H1 (cell line): ENCODE measurements around the gene HEPHL1. TPM values are rescaled to one million over a fixed set of nuclear protein-coding genes. Genes with fewer than 3 reads are reported as not detected.

Experiments used
- CTCF ChIA-PET: fragments of 300-600 bp; sonication (Branson Sonifier 250); formaldehyde crosslinking; loops from one replicate; lab custom pipeline; 2021; ENCODE audit not compliant: partially characterized antibody; lab: Charles Lee
- POLR2A ChIA-PET: fragments of 300-600 bp; sonication (Branson Sonifier 250); formaldehyde crosslinking; loops from one replicate; lab custom pipeline; 2021; ENCODE audit warnings: inconsistent platforms; ENCODE audit not compliant: partially characterized antibody; lab: Charles Lee
- DNase-seq, 2 experiments: peaks; one replicate each; pipeline versions ENCODE4 v3.0.0 to v3.0.0-alpha.2; 2010 to 2022; ENCODE audit warnings: low spot score in 2 of 2, low read depth in 1 of 2, mixed read lengths in 1 of 2
- FAIRE-seq: peaks from 2 replicates; lab custom pipeline; 2011; peaks lifted over from hg19 to GRCh38; lab: Jason Lieb, UNC
- H2AFZ ChIP-seq: 2 replicates; pipeline ENCODE4 v1.8.1; 2012; ENCODE audit warnings: low read length, inconsistent platforms
- H2AK5ac ChIP-seq: 2 replicates; pipeline ENCODE4 v1.6.1; 2013; ENCODE audit warnings: low read depth, low read length
- H2BK120ac ChIP-seq: replicated peaks from 2 replicates; pipeline ENCODE3; 2013; ENCODE audit warnings: low read depth, low read length, inconsistent platforms
- H2BK12ac ChIP-seq: 2 replicates; pipeline ENCODE4 v1.6.1; 2013; ENCODE audit warnings: low read depth, low read length
- H2BK15ac ChIP-seq: 2 replicates; pipeline ENCODE4 v1.6.1; 2013; ENCODE audit warnings: low read length
- H2BK20ac ChIP-seq: 2 replicates; pipeline ENCODE4 v1.6.1; 2013; ENCODE audit warnings: low read length
- H2BK5ac ChIP-seq: 2 replicates; pipeline ENCODE4 v1.6.1; 2013; ENCODE audit warnings: low read depth, low read length
- H3K14ac ChIP-seq: 2 replicates; pipeline ENCODE4 v1.6.1; 2013; ENCODE audit warnings: inconsistent platforms; ENCODE audit not compliant: insufficient read length
- H3K18ac ChIP-seq: 2 replicates; pipeline ENCODE4 v1.6.1; 2013; ENCODE audit warnings: low read length; ENCODE audit errors: extremely low read depth
- H3K23ac ChIP-seq: 2 replicates; pipeline ENCODE4 v1.6.1; 2013; ENCODE audit warnings: inconsistent platforms; ENCODE audit not compliant: insufficient read length
- H3K23me2 ChIP-seq: 2 replicates; pipeline ENCODE4 v1.6.1; 2013; ENCODE audit warnings: low read depth, low read length
- H3K27ac ChIP-seq: 2 replicates; pipeline ENCODE4 v1.6.1; 2011; ENCODE audit warnings: low read depth, low read length, inconsistent platforms
- H3K27me3 ChIP-seq, 4 experiments: replicated peaks in 1 of 4; 1 replicate in 1 of 4; 2 replicates in 3 of 4; pipeline versions ENCODE4 v1.6.1 to v1.8.1; 2011 to 2013; ENCODE audit warnings: low read length in 3 of 4, mild to moderate bottlenecking in 3 of 4, inconsistent platforms in 2 of 4, mixed read lengths in 2 of 4, moderate library complexity in 1 of 4; ENCODE audit not compliant: control insufficient read depth in 3 of 4, insufficient read depth in 3 of 4; ENCODE audit errors: extremely low read depth in 1 of 4
- H3K36me3 ChIP-seq, 4 experiments: 2 replicates each; pipeline versions ENCODE4 v1.6.1 to v1.8.1; 2011 to 2013; ENCODE audit warnings: mild to moderate bottlenecking in 4 of 4, low read length in 3 of 4, moderate library complexity in 2 of 4, control low read depth in 1 of 4, inconsistent platforms in 1 of 4; ENCODE audit not compliant: insufficient read depth in 4 of 4, control insufficient read depth in 2 of 4
- H3K4ac ChIP-seq: replicated peaks from 2 replicates; pipeline ENCODE3; 2013; ENCODE audit warnings: low read length, low read depth, mixed read lengths, inconsistent platforms; ENCODE audit not compliant: insufficient read length
- H3K4me1 ChIP-seq, 4 experiments: replicated peaks in 1 of 4; 1 replicate in 1 of 4; 2 replicates in 3 of 4; pipeline versions ENCODE4 v1.6.1 to v1.8.1; 2011 to 2013; ENCODE audit warnings: low read length in 3 of 4, inconsistent platforms in 2 of 4, mixed read lengths in 1 of 4; ENCODE audit not compliant: insufficient read depth in 4 of 4, control insufficient read depth in 3 of 4
- H3K4me2 ChIP-seq, 2 experiments: 2 replicates each; pipeline versions ENCODE4 v1.6.1 to v1.8.1; 2011 to 2013; ENCODE audit warnings: low read depth in 2 of 2, low read length in 2 of 2, control low read depth in 1 of 2, inconsistent platforms in 1 of 2, mild to moderate bottlenecking in 1 of 2; ENCODE audit not compliant: insufficient read depth in 1 of 2
- H3K4me3 ChIP-seq, 4 experiments: fragments of 200-600, 300-600 bp in 1 of 4; sonication (generic), shearing (Covaris generic), sonication (Bioruptor Twin) in 1 of 4; 2 replicates each; pipeline versions ENCODE4 v1.5.1 to v1.8.1; 2011 to 2016; ENCODE audit warnings: low read length in 4 of 4, low read depth in 3 of 4, control low read depth in 2 of 4, inconsistent platforms in 2 of 4, mild to moderate bottlenecking in 2 of 4, mixed read lengths in 1 of 4, moderate library complexity in 1 of 4; ENCODE audit not compliant: insufficient read depth in 2 of 4; ENCODE audit errors: extremely low read depth in 1 of 4
- H3K56ac ChIP-seq: replicated peaks from 2 replicates; pipeline ENCODE3; 2013; ENCODE audit warnings: low read depth, mild to moderate bottlenecking, mixed read lengths, low read length, inconsistent platforms; ENCODE audit not compliant: insufficient read length
- H3K79me1 ChIP-seq: 2 replicates; pipeline ENCODE4 v1.6.1; 2013; ENCODE audit warnings: low read depth, low read length, control low read depth
- H3K79me2 ChIP-seq, 2 experiments: 2 replicates each; pipeline versions ENCODE4 v1.6.1 to v1.8.1; 2012 to 2013; ENCODE audit warnings: low read length in 2 of 2, mild to moderate bottlenecking in 2 of 2, inconsistent platforms in 1 of 2; ENCODE audit not compliant: insufficient read depth in 2 of 2, control insufficient read depth in 1 of 2
- H3K9ac ChIP-seq, 4 experiments: replicated peaks in 1 of 4; 1 replicate in 1 of 4; 2 replicates in 3 of 4; pipeline versions ENCODE4 v1.6.1 to v1.8.1; 2011 to 2013; ENCODE audit warnings: low read depth in 3 of 4, low read length in 3 of 4, control low read depth in 2 of 4, mild to moderate bottlenecking in 2 of 4, moderate library complexity in 2 of 4, inconsistent platforms in 1 of 4; ENCODE audit errors: extremely low read depth in 1 of 4
- H3K9me3 ChIP-seq, 2 experiments: 2 replicates each; pipeline versions ENCODE4 v1.6.1 to v1.8.1; 2012 to 2013; ENCODE audit warnings: mild to moderate bottlenecking in 2 of 2, moderate library complexity in 2 of 2, control low read depth in 1 of 2, inconsistent platforms in 1 of 2, low read depth in 1 of 2, low read length in 1 of 2, mixed read lengths in 1 of 2; ENCODE audit not compliant: insufficient read depth in 2 of 2
- H4K20me1 ChIP-seq, 2 experiments: replicated peaks in 1 of 2; 2 replicates each; pipeline versions ENCODE3 to v1.8.1; 2011 to 2013; ENCODE audit warnings: inconsistent platforms in 2 of 2, low read length in 2 of 2, mild to moderate bottlenecking in 1 of 2; ENCODE audit not compliant: insufficient read depth in 2 of 2, control insufficient read depth in 1 of 2
- H4K5ac ChIP-seq: 2 replicates; pipeline ENCODE4 v1.6.1; 2013; ENCODE audit warnings: low read length, low read depth, mixed read lengths, inconsistent platforms; ENCODE audit not compliant: insufficient read length
- H4K8ac ChIP-seq: 2 replicates; pipeline ENCODE4 v1.8.0; 2013; ENCODE audit warnings: mild to moderate bottlenecking, moderate library complexity, low read length, inconsistent platforms; ENCODE audit not compliant: insufficient read depth; ENCODE audit errors: extremely low read depth
- H4K91ac ChIP-seq: replicated peaks from 2 replicates; pipeline ENCODE3; 2013; ENCODE audit warnings: low read length, mixed read lengths, inconsistent platforms; ENCODE audit not compliant: insufficient read length
- CHD2 ChIP-seq: IDR thresholded peaks from 2 replicates; pipeline ENCODE4 v1.6.1; 2012; ENCODE audit warnings: low read length, improper control_type of control experiment
- FOSL1 ChIP-seq: IDR thresholded peaks from 2 replicates; pipeline ENCODE4 v1.6.1; 2011; ENCODE audit warnings: mild to moderate bottlenecking, low read depth, low read length, moderate library complexity; ENCODE audit not compliant: insufficient read depth
- GABPA ChIP-seq: IDR thresholded peaks from 2 replicates; pipeline ENCODE4 v1.6.1; 2011; ENCODE audit warnings: mild to moderate bottlenecking, low read length, moderate library complexity, borderline replicate concordance; ENCODE audit not compliant: insufficient read depth
- GTF2F1 ChIP-seq: IDR thresholded peaks from 2 replicates; pipeline ENCODE4 v1.6.1; 2012; ENCODE audit warnings: low read depth, low read length, improper control_type of control experiment, borderline replicate concordance
- PHF8 ChIP-seq: fragments of 200-600 bp; sonication (generic); conservative IDR thresholded peaks from 2 replicates; pipeline ENCODE4 v1.7.1; 2012; ENCODE audit warnings: low read depth, mild to moderate bottlenecking, inconsistent platforms, low read length, moderate library complexity
- POLR2A ChIP-seq, 2 experiments: IDR thresholded peaks; 1 replicate in 1 of 2; 2 replicates in 1 of 2; pipeline ENCODE4 v1.6.1; 2011; ENCODE audit warnings: low read depth in 2 of 2, low read length in 2 of 2, mild to moderate bottlenecking in 2 of 2; ENCODE audit errors: control extremely low read depth in 1 of 2
- POLR2AphosphoS5 ChIP-seq: IDR thresholded peaks from 2 replicates; pipeline ENCODE4 v1.6.1; 2011; ENCODE audit warnings: low read depth, low read length
- POU5F1 ChIP-seq: IDR thresholded peaks from 2 replicates; pipeline ENCODE4 v1.6.1; 2011; ENCODE audit warnings: low read depth, mild to moderate bottlenecking, low read length, moderate library complexity
- RXRA ChIP-seq: IDR thresholded peaks from 2 replicates; pipeline ENCODE4 v1.6.1; 2011; ENCODE audit warnings: low read depth, mild to moderate bottlenecking, low read length, moderate library complexity; ENCODE audit not compliant: insufficient read depth
- SP1 ChIP-seq: IDR thresholded peaks from 2 replicates; pipeline ENCODE4 v1.6.1; 2011; ENCODE audit warnings: low read depth, low read length
- WGBS, 2 experiments: shearing (Covaris generic) in 1 of 2; methylation state at CpG; one replicate each; pipeline versions ENCODE4 v1.1.6 to v1.1.7; 2013 to 2015; ENCODE audit warnings: low lambda C conversion rate in 2 of 2, mixed read lengths in 2 of 2, inconsistent platforms in 1 of 2, low coverage in 1 of 2, missing lambda C conversion rate in 1 of 2; ENCODE audit not compliant: insufficient replicate concordance in 2 of 2, insufficient coverage in 1 of 2, insufficient read length in 1 of 2; ENCODE audit errors: extremely low coverage in 1 of 2, missing lambda C conversion rate in 1 of 2; 5-methylcytosine and 5-hydroxymethylcytosine counted together
- polyA plus RNA-seq, 7 experiments: library from polyadenylated mRNA; depleted of rRNA in 3 of 7; stranded (reverse) in 5 of 7; unstranded in 2 of 7; fragments of >200 nt in 5 of 7; fragments of 200-250 nt in 2 of 7; gene quantifications; 1 replicate in 5 of 7; 2 replicates in 1 of 7; 4 replicates in 1 of 7; pipeline versions ENCODE4 v1.2.1 to v1.2.3, GENCODE V29; 2011 to 2013; ENCODE audit warnings: missing spikeins in 2 of 7, mixed read lengths in 2 of 7
- total RNA-seq: library from RNA; stranded (reverse); fragmentation: NEBNext Ultra II Directional; extraction: Animal tissue kit (Norgen Biotek cat#: 25700); gene quantifications from 2 replicates; pipeline ENCODE4 v1.2.1, GENCODE V29; 2021
- TF ChIP-seq, protein P1 (sequence below): IDR thresholded peaks from 2 replicates; pipeline ENCODE4 v1.6.1; 2012; ENCODE audit warnings: inconsistent platforms
- TF ChIP-seq, protein P2 (sequence below): IDR thresholded peaks from 2 replicates; pipeline ENCODE4 v1.6.1; 2011; ENCODE audit warnings: low read length, improper control_type of control experiment

HEPHL1 gene
- total and polyA plus RNA-seq, 2 of the 8 experiments (the other 6 are each of a cell fraction or from before 2014, with no cell fraction given): 0.09 to 0.11 TPM

DNA sequence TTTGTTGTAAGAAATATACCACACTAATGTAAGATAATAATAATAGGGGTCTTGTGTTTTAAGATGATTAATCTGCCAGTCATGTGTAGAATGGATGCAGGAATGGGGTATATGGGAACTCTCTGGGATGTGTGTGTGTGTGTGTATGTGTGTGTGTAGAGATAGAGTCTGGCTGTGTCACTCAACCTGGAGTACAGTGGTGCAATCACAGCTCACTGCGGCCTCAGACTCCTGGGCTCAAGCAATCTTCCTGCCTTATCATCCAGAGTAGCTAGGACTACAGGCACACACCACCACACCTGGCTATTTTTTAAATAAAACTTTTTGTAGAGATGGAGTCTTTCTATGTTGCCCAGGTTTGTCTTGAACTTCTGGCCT is 96.0 kb downstream of the HEPHL1 start:
- Histone ChIP-seq H3K14ac (no peak overlapping the region), H3K9ac (no peak overlapping the region), H3K9me3 (no peaks in the 10 kb centered on the region), H4K20me1 (no peaks in the 10 kb centered on the region), H4K91ac (no peak overlapping the region), H3K23ac (no peak overlapping the region), H2BK20ac (no peak overlapping the region), H3K4me3 (no peak overlapping the region), H4K5ac (no peak overlapping the region), H3K23me2 (no peaks in the 10 kb centered on the region; the same call in 1 of the 2 replicates), H2BK15ac (no peak overlapping the region; the same call in 1 of the 2 replicates), H3K18ac (no peak overlapping the region; the same call in 1 of the 2 replicates), H3K27me3 (no peaks in the 10 kb centered on the region), H2BK12ac (no peak overlapping the region), H3K4me2 (no peak overlapping the region), H3K4ac (no peak overlapping the region), H2AFZ (no peak overlapping the region), H3K4me1 (peaks cover 5 to 19% (median 16%) of the 10 kb centered on the region in 4 experiments; a peak in 6 of 7 replicates), H2BK120ac (no peak overlapping the region), H3K79me1 (no peaks in the 10 kb centered on the region; the same call in 1 of the 2 replicates), H2BK5ac (no peak overlapping the region), H3K27ac (no peak overlapping the region), H4K8ac (no peak overlapping the region), H3K36me3 (no peaks in the 10 kb centered on the region), H3K79me2 (peaks cover 0 to 3% of the 10 kb centered on the region in 2 experiments; a peak in 2 of 4 replicates), H3K56ac (no peak overlapping the region), H2AK5ac (no peak overlapping the region)
- POLR2A ChIA-PET: interaction anchor here (1.5 kb wide), 1 partner anchor 10 kb away, joined by 3 read pairs; no protein-coding TSS in a partner anchor
- CTCF ChIA-PET: no interaction called here
- DNase-seq (no peak), FAIRE-seq (no peak)
- WGBS, 2 experiments: 83% methylated on average over 1 of the region's 1 CpG; no CpG with 5 or more reads in 1 of the 2 experiments
- TF ChIP-seq SP1: no peak
- no peak for TF ChIP-seq CHD2
- TF ChIP-seq POLR2A (IDR thresholded peaks at IDR 0.05; ENCODE audit: control extremely low read depth in 1 of 2, low read depth in 2 of 2, low read length in 2 of 2): no peak
- TF ChIP-seq POLR2AphosphoS5: no peak
- no peak for TF ChIP-seq POU5F1
- no peak for TF ChIP-seq PHF8
- TF ChIP-seq, protein P1, sequence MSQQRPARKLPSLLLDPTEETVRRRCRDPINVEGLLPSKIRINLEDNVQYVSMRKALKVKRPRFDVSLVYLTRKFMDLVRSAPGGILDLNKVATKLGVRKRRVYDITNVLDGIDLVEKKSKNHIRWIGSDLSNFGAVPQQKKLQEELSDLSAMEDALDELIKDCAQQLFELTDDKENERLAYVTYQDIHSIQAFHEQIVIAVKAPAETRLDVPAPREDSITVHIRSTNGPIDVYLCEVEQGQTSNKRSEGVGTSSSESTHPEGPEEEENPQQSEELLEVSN: no peak
- TF ChIP-seq GTF2F1: no peak
- TF ChIP-seq GABPA: no peak
- TF ChIP-seq RXRA: no peak
- TF ChIP-seq, protein P2, sequence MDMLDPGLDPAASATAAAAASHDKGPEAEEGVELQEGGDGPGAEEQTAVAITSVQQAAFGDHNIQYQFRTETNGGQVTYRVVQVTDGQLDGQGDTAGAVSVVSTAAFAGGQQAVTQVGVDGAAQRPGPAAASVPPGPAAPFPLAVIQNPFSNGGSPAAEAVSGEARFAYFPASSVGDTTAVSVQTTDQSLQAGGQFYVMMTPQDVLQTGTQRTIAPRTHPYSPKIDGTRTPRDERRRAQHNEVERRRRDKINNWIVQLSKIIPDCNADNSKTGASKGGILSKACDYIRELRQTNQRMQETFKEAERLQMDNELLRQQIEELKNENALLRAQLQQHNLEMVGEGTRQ: no peak
- no peak for TF ChIP-seq FOSL1
